NT2/D1 (cell line): Measurements from ENCODE around the gene KRTAP4-8.

Experiments
- SUZ12 ChIP-seq: IDR thresholded peaks from 2 replicates; pipeline ENCODE4 v1.6.1; 2011; ENCODE audit not compliant: insufficient read length, insufficient read depth; ENCODE audit errors: extremely low read depth
- YY1 ChIP-seq: IDR thresholded peaks from 2 replicates; pipeline ENCODE4 v1.6.1; 2011; ENCODE audit not compliant: insufficient read length, insufficient read depth
- ZNF274 ChIP-seq: IDR thresholded peaks from 2 replicates; pipeline ENCODE4 v1.6.1; 2011; ENCODE audit warnings: mild to moderate bottlenecking, low read depth, low read length

DNA sequence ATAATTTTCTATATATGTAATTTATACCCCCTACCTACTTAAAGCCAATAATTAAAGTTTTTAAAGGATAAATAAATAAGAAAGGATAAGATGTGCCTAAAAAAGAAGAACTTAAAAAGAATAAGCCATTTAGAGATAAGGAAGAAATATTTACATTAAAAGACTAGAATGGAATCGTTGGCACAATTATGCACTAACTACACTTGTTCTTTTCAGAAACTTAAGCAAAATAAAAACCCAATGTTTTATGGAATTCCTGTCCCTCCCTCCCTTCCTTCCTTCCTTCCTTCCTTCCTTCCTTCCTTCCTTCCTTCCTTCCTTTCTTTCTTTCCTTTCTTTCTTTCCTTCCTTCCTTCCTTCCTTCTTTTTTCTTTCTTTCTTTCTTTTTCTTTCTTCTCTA, 46.9 kb upstream of the KRTAP4-8 start:
- TF ChIP-seq YY1 (no peak), SUZ12 (no peak), ZNF274 (no peak)
